Measurements from ENCODE around the gene CACNB4.
A peak's percentile ranks its signal among the peaks of the same experiment; 100 is the strongest.

CACNB4 gene

GRCh38 chr2:152089238-152089637 is 9.6 kb downstream of the CACNB4 start:
- no peak for DNase-seq (ENCODE audit: low spot score)

- no peak for DNase-seq (ENCODE audit: low spot score)
Measured at GRCh38 chr2:152088006-152088405, 10.8 kb downstream of the CACNB4 start.

- no peak for DNase-seq (ENCODE audit: low spot score)
Measured at GRCh38 chr2:152086231-152086630, 12.6 kb downstream of the CACNB4 start.

- no peak for DNase-seq (ENCODE audit: low spot score)
Measured at GRCh38 chr2:152084076-152084475, 14.8 kb downstream of the CACNB4 start.

- no peak for DNase-seq (ENCODE audit: low spot score)
Measured at GRCh38 chr2:152083202-152083875, 15.5 kb downstream of the CACNB4 start.

GRCh38 chr2:152078662-152079061 is 20.2 kb downstream of the CACNB4 start:
- DNase-seq (ENCODE audit: low spot score) = no peak

GRCh38 chr2:152078023-152078422 is 20.8 kb downstream of the CACNB4 start:
- DNase-seq (ENCODE audit: low spot score) = no peak

- DNase-seq (ENCODE audit: low spot score) = no peak
Measured at GRCh38 chr2:152075461-152076050, 23.3 kb downstream of the CACNB4 start.

GRCh38 chr2:152072011-152072410 is 26.8 kb downstream of the CACNB4 start:
- DNase-seq (ENCODE audit: low spot score) = peak; percentile 11

GRCh38 chr2:152071518-152071917 is 27.3 kb downstream of the CACNB4 start:
- no peak for DNase-seq (ENCODE audit: low spot score)

- DNase-seq (ENCODE audit: low spot score) = no peak
Measured at GRCh38 chr2:152071092-152071491, 27.8 kb downstream of the CACNB4 start.

GRCh38 chr2:152068226-152068625 is 30.6 kb downstream of the CACNB4 start:
- no peak for DNase-seq (ENCODE audit: low spot score)

- DNase-seq (ENCODE audit: low spot score) = no peak
Measured at GRCh38 chr2:152067823-152068222, 31.0 kb downstream of the CACNB4 start.

GRCh38 chr2:152065945-152066344 is 32.9 kb downstream of the CACNB4 start:
- DNase-seq (ENCODE audit: low spot score) = no peak

- DNase-seq (ENCODE audit: low spot score) = no peak
Measured at GRCh38 chr2:152064001-152064400, 34.8 kb downstream of the CACNB4 start.

- no peak for DNase-seq (ENCODE audit: low spot score)
Measured at GRCh38 chr2:152063325-152063924, 35.4 kb downstream of the CACNB4 start.

GRCh38 chr2:152062125-152063091 is 36.4 kb downstream of the CACNB4 start:
- DNase-seq (ENCODE audit: low spot score) = no peak

- DNase-seq (ENCODE audit: low spot score) = no peak
Measured at GRCh38 chr2:152061383-152061782, 37.5 kb downstream of the CACNB4 start.

GRCh38 chr2:152058655-152059054 is 40.2 kb downstream of the CACNB4 start:
- no peak for DNase-seq (ENCODE audit: low spot score)

- no peak for DNase-seq (ENCODE audit: low spot score)
Measured at GRCh38 chr2:152056418-152056817, 42.4 kb downstream of the CACNB4 start.

GRCh38 chr2:152055366-152056108 is 43.3 kb downstream of the CACNB4 start:
- DNase-seq (ENCODE audit: low spot score) = no peak
